Testis (tissue), 2 donors: Measurements from ENCODE around the gene CREB3.

ENCODE experiments used
- CTCF ChIP-seq, 3 experiments: fragments of 450-650 bp in 2 of 3; fragments of 200-600 bp in 1 of 3; sonication (generic) in 1 of 3; IDR thresholded peaks; one replicate each; pipeline ENCODE4 v1.5.1; 2016 to 2019; ENCODE audit warnings: antibody characterized with exemption in 3 of 3, mild to moderate bottlenecking in 2 of 3, moderate library complexity in 1 of 3
- POLR2A ChIP-seq: fragments of 450-650 bp; IDR thresholded peaks from one replicate; pipeline ENCODE4 v1.6.1; 2017; ENCODE audit warnings: antibody characterized with exemption, mild to moderate bottlenecking, moderate library complexity

GRCh38 chr9:35781066-35781465 is 48.6 kb downstream of the CREB3 start:
- TF ChIP-seq CTCF (IDR thresholded peaks at IDR 0.05), result no peak
- TF ChIP-seq POLR2A, result no peak
